ENCODE measurements around the gene MRPS14. TPM values are rescaled to one million over a fixed set of nuclear protein-coding genes. Genes with fewer than 3 reads are reported as not detected.

MRPS14 gene
- total RNA-seq, 1 donor, result 17.7 TPM

DNA sequence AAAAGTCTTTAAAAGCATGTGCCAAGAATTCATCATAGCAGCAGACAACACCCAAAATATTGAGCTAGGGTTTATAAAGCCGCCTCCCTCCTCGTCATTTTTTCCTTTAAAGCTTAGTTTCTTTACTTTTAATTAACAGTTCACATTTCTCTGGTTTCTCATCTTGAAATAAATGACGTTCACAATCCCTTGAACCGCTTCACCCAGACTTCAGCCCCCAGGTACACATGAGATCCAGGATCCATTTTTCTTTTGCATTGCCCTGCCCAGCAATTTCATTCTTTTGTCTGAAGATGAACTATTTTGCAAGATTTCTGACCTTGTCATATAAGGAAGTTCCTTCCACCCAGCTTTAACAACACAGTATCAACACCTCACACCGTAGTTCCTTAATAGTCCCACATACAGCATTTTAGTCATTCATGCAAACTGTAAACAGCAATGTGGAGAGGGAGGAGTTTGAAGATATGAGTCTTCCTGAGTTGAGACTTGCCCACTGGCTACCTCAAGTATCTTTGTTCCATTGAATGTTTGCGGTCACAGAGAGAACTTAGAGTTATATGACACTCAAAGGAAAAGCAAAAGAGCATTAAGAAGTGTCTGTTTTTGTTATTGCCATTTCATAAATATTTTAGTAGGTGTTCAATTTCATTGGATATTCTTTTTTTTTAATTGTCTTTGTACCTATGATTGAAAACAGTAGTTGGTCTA is 58.8 kb downstream of the MRPS14 start:
- Histone ChIP-seq H3K4me2 (ENCODE audit: insufficient read depth, low read length) (no peak overlapping the region), H3K27me3 (ENCODE audit: insufficient read depth, low read length) (no peaks in the 10 kb centered on the region), H3K36me3 (ENCODE audit: insufficient read depth, low read length) (no peaks in the 10 kb centered on the region), H3K4me3 (ENCODE audit: insufficient read depth, low read length) (no peak overlapping the region), H3K4me1 (ENCODE audit: insufficient read depth, low read length) (peaks cover 13% of the 10 kb centered on the region), H2AFZ (ENCODE audit: low read length) (no peak overlapping the region), H4K20me1 (ENCODE audit: insufficient read depth, low read length) (no peaks in the 10 kb centered on the region), H3K9me3 (ENCODE audit: low read depth, low read length) (no peaks in the 10 kb centered on the region), H3K79me2 (ENCODE audit: insufficient read depth, low read length) (no peaks in the 10 kb centered on the region), H3K27ac (ENCODE audit: low read depth, low read length) (no peak overlapping the region)
- no peak for DNase-seq (ENCODE audit: insufficient read length, low spot score, missing footprints)
- no peak for TF ChIP-seq CTCF (IDR thresholded peaks at IDR 0.05; ENCODE audit: extremely low read depth, low read depth, low read length)

DNA sequence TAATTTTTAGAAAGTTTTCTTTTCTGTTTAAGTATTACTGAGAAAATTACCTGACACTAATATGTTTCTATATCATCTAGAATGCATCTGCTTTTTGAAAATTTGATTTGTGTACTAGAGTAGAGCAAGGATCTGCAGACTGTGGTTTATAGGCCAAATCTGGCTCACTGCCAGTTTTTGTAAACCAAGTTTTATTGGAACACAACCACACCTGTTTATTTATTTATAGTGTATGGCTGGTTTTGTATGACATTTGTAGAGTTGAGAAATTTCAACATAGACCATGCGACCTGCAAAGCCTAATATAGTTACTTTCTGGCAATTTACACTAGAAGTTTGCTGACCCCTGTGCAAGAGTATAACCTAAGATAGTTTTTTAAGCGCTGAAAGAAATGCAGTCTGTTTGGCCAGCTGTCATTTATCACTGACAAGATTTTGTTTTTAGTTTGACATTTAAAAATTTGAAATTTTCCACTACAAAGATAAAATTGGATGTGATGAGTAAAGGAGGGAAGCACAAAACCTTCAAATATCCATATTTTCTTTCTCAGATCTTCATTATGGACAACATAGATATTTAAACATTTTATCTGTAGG is 59.6 kb downstream of the MRPS14 start:
- Histone ChIP-seq H3K27ac (ENCODE audit: low read depth, low read length) (no peak overlapping the region), H3K27me3 (ENCODE audit: insufficient read depth, low read length) (no peaks in the 10 kb centered on the region), H3K4me1 (ENCODE audit: insufficient read depth, low read length) (peaks cover 6% of the 10 kb centered on the region), H3K4me2 (ENCODE audit: insufficient read depth, low read length) (no peak overlapping the region), H4K20me1 (ENCODE audit: insufficient read depth, low read length) (no peaks in the 10 kb centered on the region), H3K36me3 (ENCODE audit: insufficient read depth, low read length) (no peaks in the 10 kb centered on the region), H3K4me3 (ENCODE audit: insufficient read depth, low read length) (no peak overlapping the region), H3K9me3 (ENCODE audit: low read depth, low read length) (no peaks in the 10 kb centered on the region), H3K79me2 (ENCODE audit: insufficient read depth, low read length) (no peaks in the 10 kb centered on the region), H2AFZ (ENCODE audit: low read length) (no peak overlapping the region)
- DNase-seq (ENCODE audit: insufficient read length, low spot score, missing footprints), result no peak
- no peak for TF ChIP-seq CTCF (IDR thresholded peaks at IDR 0.05; ENCODE audit: extremely low read depth, low read depth, low read length)

Small RNA genes lying within 50 kb of the gene (small RNA-seq; reads per million reads assigned to genes)
- not detected for gene RF00019
- gene RNU6-307P, result not detected

Other genes with a start within 250 kb of the MRPS14 start
- 71.7 and 150 TPM in 2 replicates for gene CACYBP, start 23.5 kb downstream of the MRPS14 start, total RNA-seq
- gene TNN, start 44.4 kb upstream of the MRPS14 start, total RNA-seq, result under 0.01 TPM in 1 of 2 replicates, not detected in the other
- 0.59 and 1.1 TPM in 2 replicates for gene KIAA0040, start 169.4 kb upstream of the MRPS14 start, total RNA-seq